GM10847 (cell line): ENCODE data around the gene PDLIM3.

Experiments
- POLR2A ChIP-seq: IDR thresholded peaks from 2 replicates; pipeline ENCODE4 v1.6.1; 2011; ENCODE audit not compliant: insufficient read length; ENCODE audit errors: extremely low read depth

The PDLIM3 gene

DNA sequence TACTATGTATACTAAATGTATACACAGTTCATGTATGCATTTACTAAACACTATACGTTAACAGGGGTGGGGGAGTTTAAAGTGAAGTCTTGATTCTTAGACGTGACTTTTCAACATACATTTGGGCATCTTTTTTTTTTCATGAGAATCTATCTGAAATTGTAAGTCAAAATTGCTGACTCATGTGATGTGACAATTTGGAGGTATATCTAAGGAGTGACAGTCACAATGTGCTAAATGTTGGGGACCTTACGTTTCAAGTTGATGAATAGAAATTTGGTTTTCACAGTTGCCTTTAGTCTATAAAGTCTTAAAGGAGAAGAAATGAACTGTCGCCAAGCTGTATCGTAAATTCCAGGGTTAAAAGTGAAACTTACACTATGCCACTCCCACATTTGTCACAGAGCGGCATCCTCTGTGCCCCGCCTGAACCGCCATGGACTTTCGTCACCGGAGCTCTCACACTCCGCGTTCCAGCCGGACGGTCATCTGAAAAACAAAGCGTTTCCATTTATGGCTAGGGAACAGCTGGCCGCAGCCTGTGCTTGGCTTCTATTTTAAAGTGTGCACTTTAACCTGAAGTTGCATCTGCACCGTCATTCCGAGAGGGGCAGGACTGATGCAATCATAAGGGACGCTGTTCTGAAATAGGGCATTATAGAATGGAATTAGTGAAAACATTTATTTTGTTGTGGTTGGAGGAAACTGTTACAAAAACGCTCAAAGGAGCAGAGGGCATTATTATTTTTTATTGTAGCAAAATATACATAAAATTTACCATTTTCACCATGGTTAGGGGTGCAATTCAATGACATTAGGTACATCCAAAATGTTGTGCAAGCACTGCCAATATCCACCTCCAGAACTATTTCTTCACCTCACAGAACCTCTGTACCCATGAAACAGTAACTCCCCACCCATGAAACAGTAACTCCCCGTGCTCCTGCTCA, 30.9 kb downstream of the PDLIM3 start:
- no peak for TF ChIP-seq POLR2A

- no peak for TF ChIP-seq POLR2A
Observed at GRCh38 chr4:185502386-185502785, 32.9 kb downstream of the PDLIM3 start.

DNA sequence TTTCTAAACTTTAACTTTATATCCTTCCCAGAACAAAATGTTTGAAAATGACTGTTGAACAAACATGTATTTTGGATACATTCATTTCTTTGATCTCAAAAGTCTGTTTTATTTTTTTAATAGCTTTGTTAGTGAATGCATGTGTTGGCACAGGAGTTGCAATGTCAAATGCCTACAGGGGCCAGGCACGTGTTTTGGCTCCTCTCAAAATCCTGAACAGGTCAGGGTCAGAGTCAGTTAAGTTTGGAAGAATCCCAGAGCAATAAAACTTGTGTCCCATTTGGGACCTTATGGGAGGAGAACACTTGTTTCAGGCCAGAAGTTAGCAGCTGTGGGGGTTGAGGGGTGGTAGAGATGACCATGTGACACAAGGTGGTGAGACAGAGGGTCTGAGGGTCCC, 34.7 kb downstream of the PDLIM3 start:
- no peak for TF ChIP-seq POLR2A

- TF ChIP-seq POLR2A: no peak
Observed at GRCh38 chr4:185500035-185500434, 35.3 kb downstream of the PDLIM3 start.

GRCh38 chr4:185488650-185489049, 46.7 kb downstream of the PDLIM3 start:
- no peak for TF ChIP-seq POLR2A

GRCh38 chr4:185481401-185481800, 53.9 kb downstream of the PDLIM3 start:
- TF ChIP-seq POLR2A: no peak

DNA sequence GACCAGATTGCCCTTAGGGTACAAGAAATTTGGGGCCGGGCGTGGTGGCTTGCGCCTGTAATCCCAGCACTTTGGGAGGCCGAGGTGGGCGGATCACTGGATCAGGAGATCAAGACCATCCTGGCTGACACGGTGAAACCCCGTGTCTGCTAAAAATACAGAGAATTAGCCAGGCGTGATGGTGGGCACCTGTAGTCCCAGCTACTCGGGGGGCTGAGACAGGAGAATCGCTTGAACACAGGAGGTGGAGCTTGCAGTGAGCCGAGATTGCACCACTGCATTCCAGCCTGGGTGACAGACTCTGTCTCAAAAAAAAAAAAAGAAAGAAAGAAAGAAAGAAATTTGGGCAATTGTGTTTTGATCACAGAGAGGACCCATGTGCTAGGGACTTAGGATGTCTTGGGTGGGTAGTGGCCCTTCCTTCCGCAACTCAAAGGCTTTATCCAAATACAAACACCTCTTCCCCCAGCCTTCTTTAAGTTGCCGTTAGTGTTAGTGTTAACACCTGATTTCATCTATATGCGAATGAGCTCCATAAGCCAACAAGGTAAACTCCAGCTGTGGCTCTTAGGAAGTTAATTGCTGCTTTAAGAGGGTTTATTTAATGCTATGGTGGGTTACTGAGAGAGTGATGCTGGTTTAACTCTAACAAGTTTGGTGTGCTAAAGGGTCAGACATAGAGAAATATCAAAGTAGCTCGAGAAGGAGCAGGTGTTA, 55.1 kb downstream of the PDLIM3 start:
- no peak for TF ChIP-seq POLR2A

GRCh38 chr4:185479507-185479971, 55.8 kb downstream of the PDLIM3 start:
- TF ChIP-seq POLR2A: no peak

GRCh38 chr4:185473247-185473646, 62.1 kb downstream of the PDLIM3 start:
- TF ChIP-seq POLR2A: no peak

DNA sequence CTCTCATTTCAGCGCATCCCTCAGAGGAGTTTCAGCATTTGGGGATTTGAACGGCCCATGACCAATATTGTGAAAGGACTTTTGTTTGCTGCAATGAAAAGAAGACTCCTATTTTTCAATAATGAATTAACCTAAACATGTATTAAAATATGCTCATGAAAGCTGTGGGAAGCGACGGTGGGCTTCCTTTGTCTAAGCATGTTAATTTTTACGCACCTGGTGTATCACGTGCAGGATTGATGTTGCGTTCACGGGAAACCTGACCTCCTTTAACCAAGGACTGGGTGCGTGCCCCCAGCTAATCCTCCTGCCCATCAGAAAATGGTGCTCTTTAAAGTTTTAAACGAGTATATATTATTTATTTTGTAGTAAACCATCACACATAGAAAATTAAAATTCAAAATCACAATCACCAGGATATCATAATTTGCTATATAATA, 63.2 kb downstream of the PDLIM3 start:
- no peak for TF ChIP-seq POLR2A

DNA sequence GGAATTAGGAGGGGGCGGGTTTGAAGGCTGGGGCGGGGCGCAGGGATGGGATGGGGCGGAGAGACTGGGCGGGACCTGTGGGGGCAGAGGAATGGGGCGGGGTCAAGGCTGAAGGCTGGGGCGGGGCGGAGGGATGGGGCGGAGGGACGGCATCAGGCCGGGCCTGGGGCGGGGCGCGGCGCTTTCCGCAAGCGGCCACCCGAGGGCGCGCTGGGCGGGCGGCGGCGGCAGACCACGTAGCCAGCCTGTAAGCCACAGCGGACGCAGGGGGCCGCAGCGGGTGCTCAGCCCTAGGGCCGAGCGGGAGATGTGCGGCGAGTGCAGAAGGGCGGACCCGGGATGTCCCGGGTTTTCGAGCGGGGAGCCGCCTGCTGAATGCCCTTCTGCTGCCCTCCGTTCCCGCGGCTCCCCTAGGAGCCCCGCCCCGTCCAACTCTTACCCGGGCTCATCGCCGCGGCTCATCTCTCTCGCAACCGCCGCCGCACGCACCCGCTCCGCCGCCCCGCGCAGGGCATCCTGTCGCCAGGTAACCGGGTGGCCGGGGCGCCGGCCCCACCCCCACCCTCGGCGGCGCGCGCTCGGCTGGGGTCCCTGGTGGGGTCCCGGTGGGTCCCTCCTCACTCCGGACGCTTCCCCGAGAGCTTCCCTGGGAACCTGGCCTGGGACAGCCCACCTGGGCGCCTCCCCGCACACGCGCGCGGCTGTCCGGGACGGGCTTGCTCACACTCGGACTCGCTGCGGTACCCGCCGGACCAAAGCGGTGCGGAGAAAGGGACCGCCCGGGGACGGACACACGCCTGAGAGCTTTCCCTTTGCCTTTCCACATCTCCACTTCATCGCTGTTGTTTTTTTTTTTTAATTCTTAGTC, 63.8 kb downstream of the PDLIM3 start, which contains the start of gene CCDC110:
Gene CCDC110 (minus strand): TSS at position 499 of the 868 bp plus-strand sequence. CDS start 50 bp downstream, at position 449.
- TF ChIP-seq POLR2A: no peak

- TF ChIP-seq POLR2A: no peak
Observed at GRCh38 chr4:185470501-185471195, 64.7 kb downstream of the PDLIM3 start.

DNA sequence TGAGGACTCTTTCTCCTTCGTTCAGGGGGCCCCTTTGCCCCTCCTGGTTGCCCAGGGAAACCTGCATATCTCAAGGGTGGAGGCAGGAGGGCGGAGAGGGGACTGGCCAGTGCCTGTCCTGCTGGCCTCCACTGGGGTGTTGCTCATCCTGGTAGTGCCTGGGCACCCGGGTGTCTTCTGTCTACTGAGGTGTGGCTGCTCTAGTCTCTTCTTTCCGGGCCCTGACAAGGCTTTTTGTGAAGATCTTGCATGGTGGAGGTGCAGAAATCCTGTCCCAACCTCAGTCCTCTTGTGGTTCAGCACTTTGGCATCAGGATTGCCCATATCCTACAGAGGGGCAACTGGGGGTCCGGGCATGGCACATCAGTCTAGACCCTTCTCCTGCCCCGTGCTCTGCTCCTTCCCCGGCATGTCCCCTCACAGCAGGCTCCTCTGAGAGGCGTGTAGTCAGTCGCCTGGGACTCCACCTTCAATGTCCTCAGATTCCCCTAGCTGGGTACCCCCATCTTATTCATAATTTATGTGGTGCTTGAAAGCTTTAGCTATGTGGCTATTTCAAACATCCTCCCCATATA, 65.6 kb downstream of the PDLIM3 start:
- no peak for TF ChIP-seq POLR2A

- no peak for TF ChIP-seq POLR2A
Observed at GRCh38 chr4:185468999-185469398, 66.3 kb downstream of the PDLIM3 start.
